CD4-positive, alpha-beta T cell (primary cell): ENCODE measurements around the gene GARIN1A. TPM values are rescaled to one million over a fixed set of nuclear protein-coding genes. Genes with fewer than 3 reads are reported as not detected.

ENCODE experiments used
- ATAC-seq: fragments of 200-7000 bp; cut with Tn5 transposase; one replicate; pipeline ENCODE4 v1.10.0; 2022; ENCODE audit warnings: mild to moderate bottlenecking; ENCODE audit not compliant: poor library complexity
- CTCF ChIA-PET: fragments of 350-600 bp; sonication (Branson Sonifier 250); formaldehyde crosslinking; loops from one replicate; lab custom pipeline; 2021; ENCODE audit warnings: antibody characterized with exemption, inconsistent platforms; lab: Charles Lee
- POLR2A ChIA-PET: fragments of 350-600 bp; sonication (Branson Sonifier 250); formaldehyde crosslinking; loops from one replicate; lab custom pipeline; 2021; ENCODE audit warnings: antibody characterized with exemption, inconsistent platforms; lab: Charles Lee
- DNase-seq, 14 experiments: peaks; one replicate each; pipeline ENCODE4 v3.0.0-alpha.2; 2013 to 2020; ENCODE audit warnings: mixed read lengths in 2 of 14
- H3K27ac ChIP-seq, 2 donors: one replicate each; pipeline versions ENCODE4 v1.5.1 to v1.7.0; 2013; ENCODE audit warnings: low read length in 2 of 2, low read depth in 1 of 2, mild to moderate bottlenecking in 1 of 2
- H3K27me3 ChIP-seq, 2 experiments: 1 replicate in 1 of 2; 2 replicates in 1 of 2; pipeline versions ENCODE4 v1.6.1 to v1.7.0; 2013; ENCODE audit warnings: low read length in 2 of 2, control low read depth in 1 of 2, mild to moderate bottlenecking in 1 of 2, moderate library complexity in 1 of 2; ENCODE audit not compliant: insufficient read depth in 2 of 2, control insufficient read depth in 1 of 2
- H3K36me3 ChIP-seq: one replicate; pipeline ENCODE4 v1.6.1; 2013; ENCODE audit warnings: low read length, control low read depth; ENCODE audit not compliant: insufficient read depth
- H3K4me1 ChIP-seq: one replicate; pipeline ENCODE4 v1.6.1; 2013; ENCODE audit warnings: low read length, control low read depth; ENCODE audit not compliant: insufficient read depth
- H3K4me3 ChIP-seq: one replicate; pipeline ENCODE4 v1.5.1; 2013; ENCODE audit warnings: mild to moderate bottlenecking, low read length, moderate library complexity
- H3K9me3 ChIP-seq, 2 experiments: 1 replicate in 1 of 2; 2 replicates in 1 of 2; pipeline versions ENCODE4 v1.6.1 to v1.7.0; 2013; ENCODE audit warnings: low read length in 2 of 2, mild to moderate bottlenecking in 2 of 2, control low read depth in 1 of 2, moderate library complexity in 1 of 2; ENCODE audit not compliant: control insufficient read depth in 1 of 2, insufficient read depth in 1 of 2
- H3K27ac Mint-ChIP-seq: one replicate; pipeline ENCODE4 v1.8.0; 2020; ENCODE audit warnings: mixed read lengths
- H3K27me3 Mint-ChIP-seq: one replicate; pipeline ENCODE4 v1.8.0; 2021; ENCODE audit warnings: mixed read lengths
- H3K36me3 Mint-ChIP-seq: one replicate; pipeline ENCODE4 v1.8.0; 2021; ENCODE audit warnings: low read depth, mixed read lengths
- H3K4me1 Mint-ChIP-seq: one replicate; pipeline ENCODE4 v1.8.0; 2021; ENCODE audit warnings: low read depth, mixed read lengths
- H3K4me3 Mint-ChIP-seq: one replicate; pipeline ENCODE4 v1.8.0; 2020; ENCODE audit warnings: mild to moderate bottlenecking, mixed read lengths
- H3K9me3 Mint-ChIP-seq: one replicate; pipeline ENCODE4 v1.8.0; 2020; ENCODE audit warnings: mixed read lengths
- CTCF ChIP-seq: fragments of 200-600 bp; IDR thresholded peaks from one replicate; pipeline ENCODE4 v1.8.0; 2022; ENCODE audit warnings: antibody characterized with exemption, mild to moderate bottlenecking
- intact Hi-C, 2 experiments: fragments of 100-400 bp; cut with DNase I in 1 of 2; cut with micrococcal nuclease in 1 of 2; formaldehyde crosslinking; loops; one replicate each; pipeline versions ENCODE4 v1.15.1 to v1.9.0; 2023 to 2025; cut with DNase I, micrococcal nuclease
- total RNA-seq, 174 experiments: library from RNA in 2 of 174; stranded (reverse) in 2 of 174; gene quantifications; one replicate each; pipeline ENCODE4 v1.2.3 and lab custom pipeline; 2021 to 2026

Gene GARIN1A
- total RNA-seq, 2 experiments from 2014 or later: 0.71 to 0.73 TPM

DNA sequence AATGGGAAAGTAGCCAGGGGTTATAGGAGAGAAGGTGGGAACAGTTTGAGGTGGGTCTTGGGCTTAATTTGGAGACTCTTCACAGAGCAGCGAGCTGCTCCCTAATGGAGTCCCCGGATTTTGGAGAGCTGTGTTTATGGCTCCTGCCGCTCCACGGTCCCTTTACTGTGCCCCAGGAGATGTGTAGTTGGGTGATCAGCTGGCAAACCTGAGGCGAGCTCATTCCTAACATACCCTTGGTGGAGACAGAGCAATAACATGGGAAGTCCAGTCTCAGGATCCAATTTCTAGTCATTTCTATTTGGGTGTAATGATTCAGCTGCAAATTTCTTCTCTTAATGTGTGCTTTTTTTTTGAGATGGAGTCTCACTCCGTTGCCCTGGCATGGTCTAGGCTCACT lies 1.5 kb downstream of the GARIN1A start:
- H3K4me3 ChIP-seq: no peak overlapping the region
- no peak overlapping the region for H3K27ac Mint-ChIP-seq

GRCh38 chr7:128676665-128677064 lies 4.6 kb downstream of the GARIN1A start:
- peaks cover 7% of the 10 kb centered on the region for H3K4me1 Mint-ChIP-seq
- no peak overlapping the region for H3K27ac Mint-ChIP-seq
- no peak for ATAC-seq
- ChIA-PET POLR2A (no interaction called here), CTCF (no interaction called here)
- no peaks in the 10 kb centered on the region for H3K9me3 Mint-ChIP-seq
- Histone ChIP-seq H3K36me3 (no peaks in the 10 kb centered on the region), H3K27me3 (peaks cover 0 to 10% of the 10 kb centered on the region in 2 experiments), H3K4me3 (no peak overlapping the region), H3K4me1 (peaks cover 6% of the 10 kb centered on the region), H3K27ac (no peak overlapping the region), H3K9me3 (no peaks in the 10 kb centered on the region)
- H3K27me3 Mint-ChIP-seq: peaks cover 20% of the 10 kb centered on the region
- no peak overlapping the region for H3K4me3 Mint-ChIP-seq
- TF ChIP-seq CTCF: no peak
- DNase-seq: no peak
- no peaks in the 10 kb centered on the region for H3K36me3 Mint-ChIP-seq
- intact Hi-C loops: no loop called here

More for the DNA sequence above, 1.5 kb downstream of the GARIN1A start:
- H3K4me1 Mint-ChIP-seq: peaks cover 7% of the 10 kb centered on the region
- no peak for ATAC-seq
- no peaks in the 10 kb centered on the region for H3K36me3 ChIP-seq
- ChIA-PET POLR2A (no interaction called here), CTCF (no interaction called here)
- DNase-seq: no peak
- H3K36me3 Mint-ChIP-seq: no peaks in the 10 kb centered on the region
- intact Hi-C loops: no loop called here
- H3K9me3 ChIP-seq: no peaks in the 10 kb centered on the region
- no peak overlapping the region for H3K4me3 Mint-ChIP-seq
- H3K9me3 Mint-ChIP-seq: no peaks in the 10 kb centered on the region
- no peak overlapping the region for H3K27ac ChIP-seq
- H3K27me3 ChIP-seq: peaks cover 0 to 10% of the 10 kb centered on the region in 2 experiments
- H3K27me3 Mint-ChIP-seq: peaks cover 20% of the 10 kb centered on the region
- H3K4me1 ChIP-seq: peaks cover 6% of the 10 kb centered on the region
- no peak for TF ChIP-seq CTCF

- peaks cover 0 to 7% of the 10 kb centered on the region in 2 experiments for H3K27me3 ChIP-seq
- no peak for ATAC-seq
- H3K9me3 ChIP-seq: no peaks in the 10 kb centered on the region
- no peak overlapping the region for H3K4me3 ChIP-seq
- H3K36me3 ChIP-seq: no peaks in the 10 kb centered on the region
- H3K4me1 ChIP-seq: no peaks in the 10 kb centered on the region
- Mint-ChIP-seq H3K27ac (no peak overlapping the region), H3K27me3 (peaks cover 15% of the 10 kb centered on the region), H3K9me3 (no peaks in the 10 kb centered on the region), H3K4me3 (no peak overlapping the region), H3K4me1 (no peaks in the 10 kb centered on the region), H3K36me3 (no peaks in the 10 kb centered on the region)
- TF ChIP-seq CTCF: no peak
- H3K27ac ChIP-seq: no peak overlapping the region
- CTCF ChIA-PET: no interaction called here
- DNase-seq: no peak
- intact Hi-C loops: no loop called here
- POLR2A ChIA-PET: no interaction called here
Observed at GRCh38 chr7:128679920-128680319, 7.8 kb downstream of the GARIN1A start.
